Measurements from ENCODE around the gene FAM81A. TPM values are rescaled to one million over a fixed set of nuclear protein-coding genes. Genes with fewer than 3 reads are reported as not detected.

The FAM81A gene
- total RNA-seq, 1 experiment from 2014 or later: 32.2 TPM

- peak; percentile 69 to 87 for DNase-seq
These were observed 116.1 kb downstream of the FAM81A start for GRCh38 chr15:59553879-59554735.

DNA sequence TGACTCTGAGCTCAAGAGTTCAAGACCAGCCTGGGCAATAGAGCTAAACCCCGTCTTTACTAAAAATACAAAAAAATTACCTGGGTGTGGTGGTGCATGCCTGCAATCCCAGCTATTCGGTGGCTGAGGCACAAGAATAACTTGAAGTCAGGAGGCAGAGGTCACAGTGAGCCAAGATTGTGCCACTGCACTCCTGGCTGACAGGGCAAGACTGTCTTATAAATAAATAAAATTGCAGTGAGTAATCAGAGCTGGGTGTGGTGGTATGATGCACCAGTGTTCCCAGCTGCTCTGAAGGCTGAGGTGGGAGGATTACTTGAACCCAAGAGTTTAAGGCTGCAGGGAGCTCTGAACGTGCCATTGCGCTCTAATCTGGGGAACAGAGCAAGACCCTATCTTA lies 117.7 kb downstream of the FAM81A start:
- peaks cover 19% of the 10 kb centered on the region for H3K4me1 ChIP-seq
- no peak overlapping the region for H3K27ac ChIP-seq
- no peak for DNase-seq
- no peaks in the 10 kb centered on the region for H3K9me3 ChIP-seq (replicated peaks)
- H3K27me3 ChIP-seq: no peaks in the 10 kb centered on the region
- H3K36me3 ChIP-seq: no peaks in the 10 kb centered on the region
- no peak overlapping the region for H3K4me3 ChIP-seq

More at GRCh38 chr15:59553879-59554735, 116.1 kb downstream of the FAM81A start:
- H3K27ac ChIP-seq: peak overlapping the region; percentile 36
- peaks cover 19% of the 10 kb centered on the region for H3K4me1 ChIP-seq
- no peaks in the 10 kb centered on the region for H3K9me3 ChIP-seq (replicated peaks)
- H3K36me3 ChIP-seq: no peaks in the 10 kb centered on the region
- H3K27me3 ChIP-seq: no peaks in the 10 kb centered on the region
- H3K4me3 ChIP-seq: no peak overlapping the region

DNA sequence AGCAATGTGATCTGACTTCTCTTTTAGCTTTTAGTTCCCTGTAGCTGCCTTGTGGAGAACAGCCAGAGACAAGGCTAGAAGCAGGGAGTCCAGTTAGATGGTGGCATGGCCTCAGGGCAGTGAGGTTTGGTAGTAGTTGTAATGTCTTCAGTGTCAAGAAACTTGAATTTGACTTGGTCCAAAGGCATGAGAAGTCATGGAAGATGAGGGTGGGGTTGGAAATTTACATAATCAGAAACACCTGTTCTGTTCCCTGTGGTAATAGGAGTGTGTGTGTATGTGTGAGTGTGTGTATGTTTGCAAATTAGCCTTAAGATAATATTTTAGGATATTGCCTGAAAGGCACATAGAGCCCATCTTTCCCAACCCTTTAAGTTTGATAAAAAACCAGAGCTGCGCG lies 118.4 kb downstream of the FAM81A start:
- Histone ChIP-seq H3K36me3 (no peaks in the 10 kb centered on the region), H3K9me3 (replicated peaks) (no peaks in the 10 kb centered on the region), H3K27ac (no peak overlapping the region), H3K27me3 (no peaks in the 10 kb centered on the region), H3K4me3 (no peak overlapping the region), H3K4me1 (peaks cover 13% of the 10 kb centered on the region)
- no peak for DNase-seq

- no peaks in the 10 kb centered on the region for H3K27me3 ChIP-seq
- peaks cover 13% of the 10 kb centered on the region for H3K4me1 ChIP-seq
- no peak for DNase-seq
- H3K27ac ChIP-seq: no peak overlapping the region
- H3K9me3 ChIP-seq (replicated peaks): no peaks in the 10 kb centered on the region
- H3K36me3 ChIP-seq: no peaks in the 10 kb centered on the region
- no peak overlapping the region for H3K4me3 ChIP-seq
These were observed 119.6 kb downstream of the FAM81A start for GRCh38 chr15:59557581-59557980.

- Histone ChIP-seq H3K9me3 (replicated peaks) (no peaks in the 10 kb centered on the region), H3K27me3 (no peaks in the 10 kb centered on the region), H3K27ac (no peak overlapping the region), H3K36me3 (no peaks in the 10 kb centered on the region), H3K4me3 (no peak overlapping the region), H3K4me1 (peaks cover 9% of the 10 kb centered on the region)
- no peak for DNase-seq
These were observed 120.9 kb downstream of the FAM81A start for GRCh38 chr15:59558851-59559250.

DNA sequence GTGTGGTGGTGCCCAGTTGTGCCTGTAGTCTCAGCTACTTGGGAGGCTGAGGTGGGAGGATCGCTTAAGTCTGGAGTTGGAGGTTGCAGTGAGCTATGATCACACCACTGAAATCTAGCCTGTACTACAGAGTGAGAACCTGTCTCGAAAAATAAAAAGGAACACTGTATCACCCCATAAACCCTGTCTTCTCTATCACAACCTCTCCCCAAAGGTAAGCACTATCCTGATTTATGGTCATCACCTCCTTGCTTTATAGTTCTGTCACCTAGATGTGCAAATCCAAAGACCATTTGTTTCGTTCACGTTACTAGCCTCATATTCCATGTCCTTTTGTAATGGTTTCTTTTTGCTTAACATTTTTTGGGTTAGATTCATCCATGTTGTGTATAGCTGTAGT lies 123.6 kb downstream of the FAM81A start:
- H3K27me3 ChIP-seq: no peaks in the 10 kb centered on the region
- H3K27ac ChIP-seq: no peak overlapping the region
- no peaks in the 10 kb centered on the region for H3K9me3 ChIP-seq (replicated peaks)
- no peak overlapping the region for H3K4me3 ChIP-seq
- no peaks in the 10 kb centered on the region for H3K4me1 ChIP-seq
- DNase-seq: no peak
- no peaks in the 10 kb centered on the region for H3K36me3 ChIP-seq

DNA sequence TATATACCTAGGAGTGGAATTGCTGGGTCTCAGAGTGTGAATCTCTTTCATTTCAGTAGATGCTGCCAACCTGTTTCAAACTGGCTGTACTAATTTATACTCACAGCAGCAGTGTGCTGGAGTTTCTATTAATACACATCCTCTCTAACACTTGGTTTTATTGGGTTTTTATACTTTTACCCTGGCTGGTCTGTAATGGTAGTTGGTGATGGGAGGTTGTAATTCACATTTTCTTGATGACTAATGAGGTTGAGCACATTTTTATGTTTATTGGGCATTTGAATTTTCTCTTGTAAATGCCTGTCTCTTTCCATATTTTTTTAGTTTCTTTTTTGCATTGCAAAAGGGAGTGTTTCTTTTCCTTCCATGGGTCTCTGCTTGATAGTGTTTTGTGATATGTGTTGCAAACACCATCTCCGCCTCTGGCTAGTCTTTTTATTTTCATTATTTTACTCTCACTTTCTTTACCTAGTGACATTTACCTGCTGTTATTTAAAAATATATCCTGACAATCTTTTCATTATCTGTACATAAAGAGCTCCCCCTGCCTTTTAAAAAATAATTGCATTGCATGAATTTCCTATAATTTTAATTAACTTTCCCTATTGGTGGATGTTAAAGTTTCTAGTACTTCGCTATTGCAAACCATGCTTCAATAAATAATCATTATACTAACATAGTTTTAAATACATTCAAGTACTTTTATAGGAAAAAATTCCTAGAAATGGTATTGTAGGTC lies 124.6 kb downstream of the FAM81A start:
- H3K27ac ChIP-seq: no peak overlapping the region
- no peaks in the 10 kb centered on the region for H3K9me3 ChIP-seq (replicated peaks)

DNA sequence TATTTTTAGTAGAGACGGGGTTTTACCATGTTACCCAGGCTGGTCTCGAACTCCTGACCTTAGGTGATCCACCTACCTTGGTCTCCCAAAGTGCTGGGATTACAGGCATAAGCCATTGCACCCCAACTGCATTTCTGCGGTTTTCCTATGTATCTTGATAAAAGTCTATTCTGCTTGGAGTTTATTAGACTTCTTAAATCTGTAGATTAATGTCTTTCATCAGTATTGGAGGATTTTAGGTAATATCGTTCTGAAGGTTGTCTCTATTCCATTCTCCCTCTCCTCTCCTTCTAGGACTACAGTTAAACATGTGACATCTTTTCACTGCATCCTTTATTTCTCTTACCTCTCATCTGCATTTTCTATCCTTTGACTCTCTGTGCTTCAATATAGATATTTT lies 127.3 kb downstream of the FAM81A start:
- Histone ChIP-seq H3K27me3 (no peaks in the 10 kb centered on the region), H3K27ac (no peak overlapping the region), H3K36me3 (no peaks in the 10 kb centered on the region), H3K4me3 (no peak overlapping the region), H3K4me1 (no peaks in the 10 kb centered on the region), H3K9me3 (replicated peaks) (no peaks in the 10 kb centered on the region)
- DNase-seq: no peak

More for the DNA sequence above, 124.6 kb downstream of the FAM81A start:
- DNase-seq: no peak
- no peaks in the 10 kb centered on the region for H3K27me3 ChIP-seq
- H3K4me1 ChIP-seq: no peaks in the 10 kb centered on the region
- H3K36me3 ChIP-seq: no peaks in the 10 kb centered on the region
- H3K4me3 ChIP-seq: no peak overlapping the region

DNA sequence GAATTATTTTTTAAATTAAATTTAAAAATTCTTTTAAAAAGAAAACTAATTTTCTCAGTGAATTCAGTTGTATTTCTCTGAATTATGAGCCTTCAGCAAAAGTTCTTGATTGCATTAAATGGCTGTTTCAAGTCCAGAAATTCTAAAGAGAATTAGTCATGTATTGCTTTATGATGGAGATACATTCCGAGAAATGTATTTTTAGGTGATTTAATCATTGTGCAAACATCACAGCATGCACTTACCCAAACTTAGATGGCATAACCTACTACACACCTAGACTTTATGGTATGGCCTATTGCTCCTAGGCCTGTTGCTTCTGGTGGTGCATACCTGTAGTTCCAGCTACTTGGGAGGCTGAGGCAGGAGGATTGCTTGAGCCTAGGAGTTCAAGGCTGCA lies 129.3 kb downstream of the FAM81A start:
- Histone ChIP-seq H3K9me3 (replicated peaks) (no peaks in the 10 kb centered on the region), H3K36me3 (no peaks in the 10 kb centered on the region), H3K4me1 (no peaks in the 10 kb centered on the region), H3K27me3 (no peaks in the 10 kb centered on the region), H3K27ac (no peak overlapping the region), H3K4me3 (no peak overlapping the region)
- no peak for DNase-seq

DNA sequence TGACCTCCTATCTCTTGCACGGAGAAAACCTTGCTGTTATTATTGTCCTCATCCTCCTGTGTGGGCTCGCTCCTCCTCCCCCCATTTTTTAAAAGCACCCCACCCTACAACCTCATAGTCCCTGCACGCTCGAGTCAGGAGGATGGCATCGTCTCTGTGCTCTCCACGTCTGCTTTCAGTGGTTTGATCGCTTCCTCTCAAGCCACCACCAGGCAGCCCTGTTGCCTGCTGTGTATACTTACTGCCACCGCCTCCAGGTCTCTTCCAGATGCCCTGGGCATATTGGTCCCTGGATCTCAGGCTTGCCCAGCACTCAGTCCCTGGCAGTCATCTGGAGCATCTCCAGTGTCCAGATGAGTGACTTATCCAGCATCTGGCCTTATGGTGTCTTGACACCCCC lies 131.5 kb downstream of the FAM81A start:
- no peaks in the 10 kb centered on the region for H3K27me3 ChIP-seq
- H3K36me3 ChIP-seq: no peaks in the 10 kb centered on the region
- H3K4me1 ChIP-seq: no peaks in the 10 kb centered on the region
- DNase-seq: no peak
- H3K9me3 ChIP-seq (replicated peaks): no peaks in the 10 kb centered on the region
- H3K27ac ChIP-seq: no peak overlapping the region
- H3K4me3 ChIP-seq: no peak overlapping the region

- no peaks in the 10 kb centered on the region for H3K4me1 ChIP-seq
- H3K36me3 ChIP-seq: no peaks in the 10 kb centered on the region
- no peaks in the 10 kb centered on the region for H3K27me3 ChIP-seq
- no peak for DNase-seq
- no peaks in the 10 kb centered on the region for H3K9me3 ChIP-seq (replicated peaks)
- no peak overlapping the region for H3K27ac ChIP-seq
- no peak overlapping the region for H3K4me3 ChIP-seq
These were observed 132.3 kb downstream of the FAM81A start for GRCh38 chr15:59570315-59570714.

GRCh38 chr15:59571606-59572005 lies 133.6 kb downstream of the FAM81A start:
- Histone ChIP-seq H3K36me3 (no peaks in the 10 kb centered on the region), H3K27ac (no peak overlapping the region), H3K9me3 (replicated peaks) (no peaks in the 10 kb centered on the region), H3K4me1 (no peaks in the 10 kb centered on the region), H3K27me3 (no peaks in the 10 kb centered on the region), H3K4me3 (no peak overlapping the region)
- DNase-seq: no peak

Other genes starting within 250 kb of the FAM81A start
- not detected in 2 replicates for gene LDHAL6B, start 231.3 kb upstream of the FAM81A start, total RNA-seq (2014; rRNA removed; shearing (Covaris generic))
- 116 and 176 TPM in 2 replicates for gene MYO1E, start 65.3 kb upstream of the FAM81A start, total RNA-seq (2014; rRNA removed; shearing (Covaris generic))
- gene GCNT3, start 173.6 kb downstream of the FAM81A start, total RNA-seq (2014; rRNA removed; shearing (Covaris generic)): 0.08 TPM in 1 of 2 replicates, not detected in the other
- gene GTF2A2, start 219.3 kb downstream of the FAM81A start, total RNA-seq (2014; rRNA removed; shearing (Covaris generic)): 129 and 145 TPM in 2 replicates

Measured in SJCRH30 (cell line).